IPS-20b (cell line): Measurements from ENCODE around the gene DOCK10.

ENCODE experiments used
- H3K27ac ChIP-seq: one replicate; pipeline ENCODE4 v1.5.1; 2013; ENCODE audit warnings: low read length
- H3K27me3 ChIP-seq: 2 replicates; pipeline ENCODE4 v1.6.1; 2013; ENCODE audit warnings: mild to moderate bottlenecking, low read length, inconsistent platforms; ENCODE audit not compliant: insufficient read depth
- H3K36me3 ChIP-seq: 2 replicates; pipeline ENCODE4 v1.6.1; 2013; ENCODE audit warnings: low read depth, mild to moderate bottlenecking, inconsistent platforms, low read length, moderate library complexity; ENCODE audit not compliant: insufficient read depth
- H3K4me1 ChIP-seq: 2 replicates; pipeline ENCODE4 v1.6.1; 2013; ENCODE audit warnings: mild to moderate bottlenecking, control low read depth, inconsistent platforms, low read length, moderate library complexity; ENCODE audit not compliant: insufficient read depth
- H3K4me3 ChIP-seq: 2 replicates; pipeline ENCODE4 v1.5.1; 2013; ENCODE audit warnings: mild to moderate bottlenecking, low read length, inconsistent platforms
- H3K9ac ChIP-seq: 2 replicates; pipeline ENCODE4 v1.6.1; 2013; ENCODE audit warnings: low read depth, mild to moderate bottlenecking, inconsistent platforms, low read length, moderate library complexity
- H3K9me3 ChIP-seq: 2 replicates; pipeline ENCODE4 v1.6.1; 2013; ENCODE audit warnings: mild to moderate bottlenecking, low read depth, low read length, inconsistent platforms; ENCODE audit not compliant: insufficient read depth

Gene DOCK10

GRCh38 chr2:224987733-224988132 lies 54.5 kb downstream of the DOCK10 start:
- no peak overlapping the region for H3K9ac ChIP-seq
- H3K4me1 ChIP-seq = no peaks in the 10 kb centered on the region; the same call in 1 of the 2 replicates
- H3K27me3 ChIP-seq = no peaks in the 10 kb centered on the region
- no peak overlapping the region for H3K27ac ChIP-seq
- no peaks in the 10 kb centered on the region for H3K9me3 ChIP-seq
- no peak overlapping the region for H3K4me3 ChIP-seq
- no peaks in the 10 kb centered on the region for H3K36me3 ChIP-seq

- Histone ChIP-seq H3K27me3 (no peaks in the 10 kb centered on the region), H3K4me1 (no peaks in the 10 kb centered on the region; the same call in 1 of the 2 replicates), H3K36me3 (no peaks in the 10 kb centered on the region), H3K9ac (no peak overlapping the region), H3K4me3 (no peak overlapping the region), H3K9me3 (no peaks in the 10 kb centered on the region), H3K27ac (no peak overlapping the region)
These were observed 55.8 kb downstream of the DOCK10 start for GRCh38 chr2:224986477-224986876.

- H3K27me3 ChIP-seq = no peaks in the 10 kb centered on the region
- H3K9ac ChIP-seq = no peak overlapping the region
- H3K9me3 ChIP-seq = no peaks in the 10 kb centered on the region
- H3K4me1 ChIP-seq = no peaks in the 10 kb centered on the region; the same call in 1 of the 2 replicates
- no peak overlapping the region for H3K4me3 ChIP-seq
- H3K27ac ChIP-seq = no peak overlapping the region
- no peaks in the 10 kb centered on the region for H3K36me3 ChIP-seq
These were observed 57.6 kb downstream of the DOCK10 start for GRCh38 chr2:224984637-224985036.

- no peak overlapping the region for H3K9ac ChIP-seq
- no peaks in the 10 kb centered on the region; the same call in 1 of the 2 replicates for H3K4me1 ChIP-seq
- no peak overlapping the region for H3K4me3 ChIP-seq
- H3K9me3 ChIP-seq = no peaks in the 10 kb centered on the region
- H3K27me3 ChIP-seq = no peaks in the 10 kb centered on the region
- H3K27ac ChIP-seq = no peak overlapping the region
- H3K36me3 ChIP-seq = no peaks in the 10 kb centered on the region
These were observed 58.3 kb downstream of the DOCK10 start for GRCh38 chr2:224983712-224984554.

GRCh38 chr2:224982910-224983711 lies 59.2 kb downstream of the DOCK10 start:
- Histone ChIP-seq H3K9me3 (no peaks in the 10 kb centered on the region), H3K4me3 (no peak overlapping the region), H3K9ac (no peak overlapping the region), H3K36me3 (no peaks in the 10 kb centered on the region), H3K27me3 (no peaks in the 10 kb centered on the region), H3K4me1 (no peaks in the 10 kb centered on the region; the same call in 1 of the 2 replicates), H3K27ac (no peak overlapping the region)

- Histone ChIP-seq H3K9me3 (no peaks in the 10 kb centered on the region), H3K4me1 (no peaks in the 10 kb centered on the region; the same call in 1 of the 2 replicates), H3K4me3 (no peak overlapping the region), H3K9ac (no peak overlapping the region), H3K36me3 (no peaks in the 10 kb centered on the region), H3K27me3 (no peaks in the 10 kb centered on the region), H3K27ac (no peak overlapping the region)
These were observed 60.0 kb downstream of the DOCK10 start for GRCh38 chr2:224982226-224982625.

GRCh38 chr2:224976629-224977525 lies 65.4 kb downstream of the DOCK10 start:
- Histone ChIP-seq H3K4me3 (no peak overlapping the region), H3K9ac (no peak overlapping the region)

GRCh38 chr2:224975761-224976160 lies 66.5 kb downstream of the DOCK10 start:
- no peaks in the 10 kb centered on the region for H3K27me3 ChIP-seq
- H3K36me3 ChIP-seq = no peaks in the 10 kb centered on the region
- H3K27ac ChIP-seq = no peak overlapping the region
- H3K9ac ChIP-seq = no peak overlapping the region
- H3K4me1 ChIP-seq = no peaks in the 10 kb centered on the region
- no peak overlapping the region for H3K4me3 ChIP-seq
- no peaks in the 10 kb centered on the region for H3K9me3 ChIP-seq

More at GRCh38 chr2:224976629-224977525, 65.4 kb downstream of the DOCK10 start:
- H3K36me3 ChIP-seq = no peaks in the 10 kb centered on the region
- H3K27ac ChIP-seq = no peak overlapping the region
- H3K27me3 ChIP-seq = no peaks in the 10 kb centered on the region
- H3K9me3 ChIP-seq = no peaks in the 10 kb centered on the region
- H3K4me1 ChIP-seq = no peaks in the 10 kb centered on the region

GRCh38 chr2:224973112-224974016 lies 68.9 kb downstream of the DOCK10 start:
- Histone ChIP-seq H3K27ac (no peak overlapping the region), H3K4me1 (no peaks in the 10 kb centered on the region)

GRCh38 chr2:224971214-224971613 lies 71.1 kb downstream of the DOCK10 start:
- H3K27ac ChIP-seq = no peak overlapping the region
- no peaks in the 10 kb centered on the region for H3K27me3 ChIP-seq
- H3K9me3 ChIP-seq = no peaks in the 10 kb centered on the region
- no peaks in the 10 kb centered on the region for H3K4me1 ChIP-seq
- H3K9ac ChIP-seq = no peak overlapping the region
- H3K4me3 ChIP-seq = no peak overlapping the region
- no peaks in the 10 kb centered on the region for H3K36me3 ChIP-seq

More at GRCh38 chr2:224973112-224974016, 68.9 kb downstream of the DOCK10 start:
- no peaks in the 10 kb centered on the region for H3K27me3 ChIP-seq
- no peaks in the 10 kb centered on the region for H3K36me3 ChIP-seq
- no peaks in the 10 kb centered on the region for H3K9me3 ChIP-seq
- H3K9ac ChIP-seq = no peak overlapping the region
- no peak overlapping the region for H3K4me3 ChIP-seq
